ENCODE data around the gene LAMC2.

Gene LAMC2

DNA sequence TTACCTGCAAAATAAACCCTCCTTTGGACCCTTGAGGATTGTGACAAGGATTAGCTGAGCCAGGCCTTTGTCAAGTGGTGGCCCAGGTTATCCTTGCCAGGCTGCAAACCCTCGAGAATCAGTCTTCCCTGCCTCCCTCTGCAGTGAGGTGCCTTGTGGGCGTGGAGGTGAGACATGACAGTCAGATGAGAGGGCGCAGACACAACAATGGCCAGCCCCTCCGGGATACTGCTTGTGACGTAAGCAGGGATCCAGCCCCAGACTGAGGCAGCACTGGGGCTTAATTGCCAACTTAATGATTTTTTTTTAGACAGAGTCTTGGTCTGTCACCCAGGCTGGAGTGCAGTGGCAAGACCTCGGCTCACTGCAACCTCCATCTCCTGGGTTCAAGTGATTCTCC lies 104.6 kb downstream of the LAMC2 start:
- DNase-seq, result no peak

DNA sequence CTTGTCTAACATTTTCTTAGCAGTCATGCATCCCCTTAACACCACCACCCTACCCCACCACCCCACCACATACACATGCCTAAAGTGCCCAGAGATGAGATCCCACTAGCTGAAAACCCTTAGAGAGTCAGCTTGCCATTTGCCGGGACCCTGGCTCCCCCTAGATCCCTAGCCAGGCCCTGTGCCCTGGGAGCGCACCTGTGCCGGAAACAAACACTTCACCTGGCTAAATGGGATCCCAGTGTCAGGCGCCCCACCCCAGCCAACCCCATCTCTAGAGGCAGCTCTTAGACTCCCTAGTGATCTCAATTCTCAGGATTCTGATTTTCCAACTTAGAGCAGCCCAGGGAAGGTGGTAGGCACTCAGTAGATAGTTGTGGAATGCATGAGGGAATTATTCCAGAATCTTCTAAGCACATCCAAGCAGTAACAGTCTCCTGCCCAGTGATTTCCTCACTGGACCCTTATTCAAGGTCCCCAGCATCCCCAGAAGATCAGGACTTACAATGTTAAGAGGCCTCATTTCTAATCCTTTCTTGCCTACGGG lies 105.2 kb downstream of the LAMC2 start:
- no peak for DNase-seq

GRCh38 chr1:183291802-183292514 lies 105.9 kb downstream of the LAMC2 start:
- DNase-seq, result no peak

DNA sequence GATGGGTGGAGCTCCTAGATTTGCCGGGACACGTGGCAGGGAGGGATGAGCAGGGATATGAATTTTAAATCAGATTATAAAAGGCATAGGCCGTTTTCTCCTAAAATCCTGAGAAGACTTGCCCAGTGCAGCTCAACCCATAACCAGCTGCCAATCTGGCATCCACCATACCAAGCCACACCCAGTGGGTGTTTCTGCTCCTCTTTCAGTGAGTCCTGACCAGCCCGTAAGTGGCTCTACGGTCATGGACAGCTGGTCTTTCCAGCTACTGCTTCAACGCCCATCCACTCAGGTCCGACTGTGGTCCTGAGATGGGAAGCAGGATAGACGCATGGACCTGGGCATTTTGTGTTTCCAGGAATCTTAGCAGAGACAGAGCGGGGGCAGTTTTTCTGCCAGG lies 107.2 kb downstream of the LAMC2 start:
- DNase-seq, result no peak

DNA sequence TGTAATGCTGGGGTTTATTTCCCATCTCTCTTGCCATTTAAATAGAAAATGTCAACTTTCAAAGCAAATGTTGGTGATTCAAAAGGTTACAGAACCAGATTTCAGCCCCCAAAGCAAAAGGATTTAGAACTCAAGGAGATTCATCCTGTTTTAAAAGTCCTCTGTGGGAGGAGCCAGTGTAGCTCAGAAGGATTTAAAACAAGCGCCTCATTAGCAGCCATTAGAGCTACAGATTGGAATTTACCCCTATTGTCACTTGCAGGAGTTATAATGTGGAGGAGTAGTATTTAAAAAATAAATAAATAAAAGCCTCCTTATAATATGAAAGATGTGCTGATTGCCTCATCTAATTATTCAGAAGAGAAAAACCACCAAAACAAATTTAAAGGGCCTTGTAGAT lies 107.8 kb downstream of the LAMC2 start:
- DNase-seq, result no peak

Data from activated T-cell treated with anti-CD3 and anti-CD28 coated beads, Interleukin-2, amount 50 U/mL, for 1 hour (primary cell).